T-cell (primary cell): ENCODE measurements around the gene ACTN1. TPM values are rescaled to one million over a fixed set of nuclear protein-coding genes. Genes with fewer than 3 reads are reported as not detected.
"Not testable (repeated sequence)": the region's sequence is repeated elsewhere in the genome, so short reads cannot be mapped to it uniquely, and the experiment has no call there.

Experiments used
- ATAC-seq, 4 experiments: fragments of 200-7000 bp in 3 of 4; fragments of 150-1000 bp in 1 of 4; cut with Tn5 transposase; replicated peaks in 1 of 4; 1 replicate in 3 of 4; 2 replicates in 1 of 4; pipeline ENCODE4 v1.10.0; 2021; ENCODE audit warnings: moderate library complexity in 3 of 4, mild to moderate bottlenecking in 2 of 4, moderate number of reproducible peaks in 1 of 4
- CTCF ChIA-PET, 2 donors: fragments of 300-600 bp; sonication (Branson Sonifier 250); formaldehyde crosslinking; loops; one replicate each; lab custom pipeline; 2022; ENCODE audit warnings: antibody characterized with exemption in 2 of 2; lab: Charles Lee
- POLR2A ChIA-PET, 2 donors: fragments of 300-600 bp; sonication (Branson Sonifier 250); formaldehyde crosslinking; loops; one replicate each; lab custom pipeline; 2022; ENCODE audit warnings: antibody characterized with exemption in 2 of 2; lab: Charles Lee
- DNase-seq, 35 experiments: peaks; one replicate each; pipeline versions ENCODE4 v3.0.0 to v3.0.0-alpha.2; 2013 to 2023
- H3K27ac ChIP-seq: one replicate; pipeline ENCODE4 v1.5.1; 2013; ENCODE audit warnings: low read length
- H3K27me3 ChIP-seq, 2 experiments: replicated peaks in 1 of 2; 1 replicate in 1 of 2; 2 replicates in 1 of 2; pipeline versions ENCODE4 v1.6.1 to v1.7.0; 2013; ENCODE audit warnings: low read length in 1 of 2, mixed read lengths in 1 of 2; ENCODE audit not compliant: control insufficient read depth in 2 of 2, insufficient read depth in 2 of 2; ENCODE audit errors: extremely low read depth in 1 of 2
- H3K36me3 ChIP-seq, 2 donors: 1 replicate in 1 of 2; 2 replicates in 1 of 2; pipeline versions ENCODE4 v1.6.1 to v1.7.0; 2013; ENCODE audit warnings: low read length in 1 of 2; ENCODE audit not compliant: control insufficient read depth in 2 of 2, insufficient read depth in 1 of 2; ENCODE audit errors: extremely low read depth in 1 of 2
- H3K4me1 ChIP-seq, 2 experiments: 1 replicate in 1 of 2; 2 replicates in 1 of 2; pipeline versions ENCODE4 v1.6.1 to v1.7.0; 2013; ENCODE audit warnings: low read length in 2 of 2, mixed read lengths in 1 of 2; ENCODE audit not compliant: insufficient read depth in 2 of 2, control insufficient read depth in 1 of 2; ENCODE audit errors: extremely low read depth in 1 of 2
- H3K4me3 ChIP-seq, 2 donors: 1 replicate in 1 of 2; 2 replicates in 1 of 2; pipeline versions ENCODE4 v1.5.1 to v1.7.0; 2013; ENCODE audit warnings: mild to moderate bottlenecking in 2 of 2, low read length in 1 of 2, moderate library complexity in 1 of 2; ENCODE audit not compliant: control insufficient read depth in 1 of 2; ENCODE audit errors: extremely low read depth in 1 of 2
- H3K9me3 ChIP-seq: 2 replicates; pipeline ENCODE4 v1.7.0; 2013
- H3K27ac Mint-ChIP-seq, 2 donors: one replicate each; pipeline ENCODE4 v1.8.0; 2020 to 2021; ENCODE audit warnings: mild to moderate bottlenecking in 2 of 2, mixed read lengths in 2 of 2
- H3K27me3 Mint-ChIP-seq, 2 donors: one replicate each; pipeline ENCODE4 v1.8.0; 2021 to 2022; ENCODE audit warnings: mixed read lengths in 2 of 2
- H3K36me3 Mint-ChIP-seq: one replicate; pipeline ENCODE4 v1.8.0; 2021; ENCODE audit warnings: mixed read lengths
- H3K4me1 Mint-ChIP-seq, 3 donors: one replicate each; pipeline ENCODE4 v1.8.0; 2020 to 2022; ENCODE audit warnings: mixed read lengths in 3 of 3, mild to moderate bottlenecking in 1 of 3
- H3K4me3 Mint-ChIP-seq, 3 donors: one replicate each; pipeline ENCODE4 v1.8.0; 2020 to 2022; ENCODE audit warnings: mild to moderate bottlenecking in 3 of 3, mixed read lengths in 3 of 3, moderate library complexity in 3 of 3
- H3K9me3 Mint-ChIP-seq, 3 donors: one replicate each; pipeline ENCODE4 v1.8.0; 2020 to 2022; ENCODE audit warnings: mixed read lengths in 3 of 3
- WGBS: methylation state at CpG from one replicate; pipeline ENCODE4 v1.1.5; 2013; ENCODE audit warnings: missing lambda C conversion rate; ENCODE audit not compliant: insufficient coverage; 5-methylcytosine and 5-hydroxymethylcytosine counted together
- total RNA-seq, 35 experiments: library from RNA in 6 of 35; stranded (reverse) in 6 of 35; fragments of 120-200 nt in 1 of 35; gene quantifications; one replicate each; pipeline versions ENCODE4 v1.2.1 to v1.2.4 and lab custom pipeline; 2013 to 2026

The ACTN1 gene
- total RNA-seq, 5 donors from 2014 or later (not counting 1 experiment from before 2014, with no cell fraction given) = 84.8 to 219 (median 122) TPM

GRCh38 chr14:68852493-68852892 is 126.6 kb downstream of the ACTN1 start:
- POLR2A ChIA-PET, H3K36me3 Mint-ChIP-seq, H3K9me3 ChIP-seq, H3K27me3 ChIP-seq, H3K4me1 Mint-ChIP-seq, H3K36me3 ChIP-seq, H3K4me1 ChIP-seq, H3K4me3 ChIP-seq, ATAC-seq, H3K27ac Mint-ChIP-seq, DNase-seq, H3K4me3 Mint-ChIP-seq, H3K9me3 Mint-ChIP-seq, H3K27ac ChIP-seq, H3K27me3 Mint-ChIP-seq: not testable (repeated sequence)
- CTCF ChIA-PET = interaction anchor here in 1 of 2 donors (0.5 kb wide), 1 partner anchor 908 kb away, joined by 4 read pairs; no protein-coding TSS in a partner anchor
- 91% methylated on average over 3 of the region's 7 CpGs for WGBS

- Mint-ChIP-seq H3K27ac (no peak overlapping the region), H3K36me3 (no peaks in the 10 kb centered on the region), H3K9me3 (no peaks in the 10 kb centered on the region), H3K4me3 (no peak overlapping the region), H3K4me1 (peaks cover 0 to 6% (median 0%) of the 10 kb centered on the region in 3 donors), H3K27me3 (no peaks in the 10 kb centered on the region)
- no peaks in the 10 kb centered on the region for H3K4me1 ChIP-seq
- no peaks in the 10 kb centered on the region for H3K36me3 ChIP-seq
- 60% methylated on average over 1 of the region's 5 CpGs for WGBS
- POLR2A ChIA-PET = no interaction called here
- no peak overlapping the region for H3K4me3 ChIP-seq
- no peaks in the 10 kb centered on the region for H3K27me3 ChIP-seq
- no peaks in the 10 kb centered on the region for H3K9me3 ChIP-seq
- no peak for DNase-seq
- no peak for ATAC-seq
- CTCF ChIA-PET = no interaction called here
- no peak overlapping the region for H3K27ac ChIP-seq
These were observed 128.0 kb downstream of the ACTN1 start for GRCh38 chr14:68851078-68851477.

- peaks cover 0 to 5% (median 4%) of the 10 kb centered on the region in 3 donors for H3K4me1 Mint-ChIP-seq
These were observed 129.7 kb downstream of the ACTN1 start for GRCh38 chr14:68849416-68849815.

GRCh38 chr14:68848253-68848652 is 130.8 kb downstream of the ACTN1 start:
- DNase-seq = no peak
- Mint-ChIP-seq H3K27ac (no peak overlapping the region), H3K27me3 (peaks cover 0 to 8% of the 10 kb centered on the region in 2 donors), H3K36me3 (no peaks in the 10 kb centered on the region), H3K4me1 (peaks cover 8 to 14% (median 11%) of the 10 kb centered on the region in 3 donors), H3K9me3 (no peaks in the 10 kb centered on the region), H3K4me3 (no peak overlapping the region)
- ATAC-seq = no peak
- no peaks in the 10 kb centered on the region for H3K9me3 ChIP-seq
- H3K36me3 ChIP-seq = no peaks in the 10 kb centered on the region
- peaks cover 3 to 10% of the 10 kb centered on the region in 2 experiments for H3K4me1 ChIP-seq
- peaks cover 0 to 9% of the 10 kb centered on the region in 2 experiments for H3K27me3 ChIP-seq
- H3K27ac ChIP-seq = no peak overlapping the region
- ChIA-PET CTCF (interaction anchor here in 1 of 2 donors (0.6 kb wide), 1 partner anchor 904 kb away, joined by 5 read pairs; no protein-coding TSS in a partner anchor), POLR2A (interaction anchor here in 1 of 2 donors (0.6 kb wide), 1 partner anchor 292 kb away, joined by 3 read pairs; no protein-coding TSS in a partner anchor)
- no peak overlapping the region for H3K4me3 ChIP-seq
- WGBS = no CpG with 5 or more reads among the region's 1 CpG

More at GRCh38 chr14:68849416-68849815, 129.7 kb downstream of the ACTN1 start:
- DNase-seq (no peak), ATAC-seq (no peak)
- Histone ChIP-seq H3K36me3 (no peaks in the 10 kb centered on the region), H3K27ac (no peak overlapping the region), H3K4me3 (no peak overlapping the region), H3K27me3 (no peaks in the 10 kb centered on the region), H3K4me1 (no peaks in the 10 kb centered on the region), H3K9me3 (no peaks in the 10 kb centered on the region)
- Mint-ChIP-seq H3K27ac (no peak overlapping the region), H3K4me3 (no peak overlapping the region), H3K27me3 (peaks cover 0 to 5% of the 10 kb centered on the region in 2 donors), H3K9me3 (no peaks in the 10 kb centered on the region), H3K36me3 (no peaks in the 10 kb centered on the region)
- WGBS = 80% methylated on average over 1 of the region's 3 CpGs
- POLR2A ChIA-PET = no interaction called here
- CTCF ChIA-PET = interaction anchor here (0.5 to 0.7 kb wide), 3 partner anchors 57 to 906 kb away, joined by 3 to 13 read pairs (median 4); no protein-coding TSS in a partner anchor

GRCh38 chr14:68847640-68848039 is 131.5 kb downstream of the ACTN1 start:
- H3K27ac ChIP-seq, ATAC-seq, H3K4me3 Mint-ChIP-seq, CTCF ChIA-PET, POLR2A ChIA-PET, H3K36me3 ChIP-seq, H3K36me3 Mint-ChIP-seq, H3K9me3 Mint-ChIP-seq, H3K27ac Mint-ChIP-seq, H3K9me3 ChIP-seq, DNase-seq, H3K4me3 ChIP-seq, H3K27me3 Mint-ChIP-seq: not testable (repeated sequence)
- Histone ChIP-seq H3K4me1 (peaks cover 3 to 13% of the 10 kb centered on the region in 2 experiments), H3K27me3 (peaks cover 0 to 11% of the 10 kb centered on the region in 2 experiments)
- H3K4me1 Mint-ChIP-seq = peaks cover 8 to 15% (median 14%) of the 10 kb centered on the region in 3 donors
- no CpG with 5 or more reads among the region's 4 CpGs for WGBS

- Histone ChIP-seq H3K4me1 (peaks cover 3 to 13% of the 10 kb centered on the region in 2 experiments), H3K27me3 (peaks cover 0 to 11% of the 10 kb centered on the region in 2 experiments), H3K27ac (no peak overlapping the region), H3K4me3 (no peak overlapping the region), H3K9me3 (no peaks in the 10 kb centered on the region), H3K36me3 (no peaks in the 10 kb centered on the region)
- H3K4me1 Mint-ChIP-seq = peaks cover 12 to 22% (median 16%) of the 10 kb centered on the region in 3 donors
- POLR2A ChIA-PET = no interaction called here
- H3K36me3 Mint-ChIP-seq = no peaks in the 10 kb centered on the region
- CTCF ChIA-PET = no interaction called here
- H3K9me3 Mint-ChIP-seq = no peaks in the 10 kb centered on the region
- H3K27me3 Mint-ChIP-seq = peaks cover 0 to 8% of the 10 kb centered on the region in 2 donors
- no CpG with 5 or more reads among the region's 3 CpGs for WGBS
- DNase-seq = no peak
- no peak for ATAC-seq
- H3K27ac Mint-ChIP-seq = no peak overlapping the region
- H3K4me3 Mint-ChIP-seq = no peak overlapping the region
These were observed 132.6 kb downstream of the ACTN1 start for GRCh38 chr14:68846466-68846865.
